Measurements from ENCODE around the gene SPAG16.
A peak's percentile ranks its signal among the peaks of the same experiment; 100 is the strongest.

SPAG16 gene

GRCh38 chr2:214311031-214311533 lies 1026.8 kb downstream of the SPAG16 start:
- TF ChIP-seq MAX (IDR thresholded peaks at IDR 0.05; ENCODE audit: low read depth, low read length) (no peak), MYC (IDR thresholded peaks at IDR 0.05; ENCODE audit: low read depth, low read length) (no peak), CTCF (IDR thresholded peaks at IDR 0.05; ENCODE audit: low read depth, low read length) (peak; percentile 31), POLR2A (IDR thresholded peaks at IDR 0.05; ENCODE audit: extremely low read depth, insufficient read length) (no peak)
- peak; percentile 12 for DNase-seq (ENCODE audit: low read depth)
- no peak overlapping the region for H3K4me3 ChIP-seq (ENCODE audit: low read depth, low read length)

GRCh38 chr2:214311931-214312749 lies 1027.9 kb downstream of the SPAG16 start:
- DNase-seq (ENCODE audit: low read depth) = no peak
- no peak for TF ChIP-seq MAX (IDR thresholded peaks at IDR 0.05; ENCODE audit: low read depth, low read length)
- TF ChIP-seq CTCF (IDR thresholded peaks at IDR 0.05; ENCODE audit: low read depth, low read length) = no peak
- no peak for TF ChIP-seq MYC (IDR thresholded peaks at IDR 0.05; ENCODE audit: low read depth, low read length)
- TF ChIP-seq POLR2A (IDR thresholded peaks at IDR 0.05; ENCODE audit: extremely low read depth, insufficient read length) = no peak
- no peak overlapping the region for H3K4me3 ChIP-seq (ENCODE audit: low read depth, low read length)

GRCh38 chr2:214315324-214315723 lies 1031.1 kb downstream of the SPAG16 start:
- no peak overlapping the region for H3K4me3 ChIP-seq (ENCODE audit: low read depth, low read length)
- no peak for DNase-seq (ENCODE audit: low read depth)
- TF ChIP-seq MYC (IDR thresholded peaks at IDR 0.05; ENCODE audit: low read depth, low read length) = no peak
- no peak for TF ChIP-seq POLR2A (IDR thresholded peaks at IDR 0.05; ENCODE audit: extremely low read depth, insufficient read length)
- no peak for TF ChIP-seq CTCF (IDR thresholded peaks at IDR 0.05; ENCODE audit: low read depth, low read length)
- TF ChIP-seq MAX (IDR thresholded peaks at IDR 0.05; ENCODE audit: low read depth, low read length) = no peak

GRCh38 chr2:214320211-214320610 lies 1035.9 kb downstream of the SPAG16 start:
- TF ChIP-seq MYC (IDR thresholded peaks at IDR 0.05; ENCODE audit: low read depth, low read length) (no peak), MAX (IDR thresholded peaks at IDR 0.05; ENCODE audit: low read depth, low read length) (no peak), CTCF (IDR thresholded peaks at IDR 0.05; ENCODE audit: low read depth, low read length) (no peak), POLR2A (IDR thresholded peaks at IDR 0.05; ENCODE audit: extremely low read depth, insufficient read length) (no peak)
- no peak for DNase-seq (ENCODE audit: low read depth)
- no peak overlapping the region for H3K4me3 ChIP-seq (ENCODE audit: low read depth, low read length)

- TF ChIP-seq CTCF (IDR thresholded peaks at IDR 0.05; ENCODE audit: low read depth, low read length) (no peak), POLR2A (IDR thresholded peaks at IDR 0.05; ENCODE audit: extremely low read depth, insufficient read length) (no peak)
- DNase-seq (ENCODE audit: low read depth) = no peak
- no peak overlapping the region for H3K4me3 ChIP-seq (ENCODE audit: low read depth, low read length)
Observed at GRCh38 chr2:214322662-214323061, 1038.4 kb downstream of the SPAG16 start.

All from NB4 (cell line).